GM12878 (cell line): Measurements from ENCODE around the gene TEC. TPM values are rescaled to one million over a fixed set of nuclear protein-coding genes. Genes with fewer than 3 reads are reported as not detected.

Experiments used
- ATAC-seq: fragments of 200-7000 bp; cut with Tn5 transposase; 3 replicates; pipeline ENCODE4 v1.9.1; 2020; ENCODE audit warnings: mild to moderate bottlenecking, moderate library complexity
- BruUV-seq: library from RNA; stranded (reverse); fragments of 400-500 nt; replicated peaks from 2 replicates; lab custom pipeline; 2021; lab: Mats Ljungman, UMichigan
- CTCF ChIA-PET: fragments of 300-600 bp; sonication (Branson Sonifier 250); formaldehyde crosslinking; extraction: SDS; loops from one replicate; lab custom pipeline; 2021; ENCODE audit warnings: inconsistent platforms; lab: Yijun Ruan, JAX
- POLR2A ChIA-PET: fragments of 350-600 bp; formaldehyde crosslinking; extraction: SDS; loops from one replicate; lab custom pipeline; 2021; ENCODE audit warnings: inconsistent platforms; lab: Charles Lee
- RAD21 ChIA-PET: fragments of 300-600 bp; sonication (Branson Sonifier 250); formaldehyde crosslinking; loops from one replicate; lab custom pipeline; 2023; ENCODE audit warnings: antibody characterized with exemption; ENCODE audit not compliant: unreplicated experiment; lab: Charles Lee
- SMC1A ChIA-PET: fragments of 300-600 bp; sonication (Branson Sonifier 250); formaldehyde crosslinking; loops from one replicate; lab custom pipeline; 2023; ENCODE audit not compliant: unreplicated experiment, uncharacterized antibody; lab: Charles Lee
- DNase-seq: peaks from one replicate; pipeline ENCODE4 v3.0.0-alpha.2; 2011; ENCODE audit warnings: low read depth, low spot score
- FAIRE-seq: peaks from 3 replicates; lab custom pipeline; 2011; peaks lifted over from hg19 to GRCh38; lab: Jason Lieb, UNC
- H2AFZ ChIP-seq: 2 replicates; pipeline ENCODE4 v1.6.0; 2011; ENCODE audit warnings: low read depth, low read length, control low read depth; ENCODE audit not compliant: control insufficient read depth
- H3K27ac ChIP-seq: 2 replicates; pipeline ENCODE4 v1.5.1; 2011; ENCODE audit warnings: control low read depth; ENCODE audit not compliant: control insufficient read depth, insufficient read depth
- H3K27me3 ChIP-seq, 2 experiments: replicated peaks in 1 of 2; 2 replicates each; pipeline versions ENCODE4 v1.6.0 to v1.6.1; 2011; ENCODE audit warnings: low read length in 1 of 2; ENCODE audit not compliant: control insufficient read depth in 2 of 2, insufficient read depth in 2 of 2
- H3K36me3 ChIP-seq, 2 experiments: 2 replicates each; pipeline ENCODE4 v1.5.1; 2011; ENCODE audit warnings: low read length in 1 of 2; ENCODE audit not compliant: control insufficient read depth in 2 of 2, insufficient read depth in 2 of 2
- H3K4me1 ChIP-seq: 2 replicates; pipeline ENCODE4 v1.6.1; 2011; ENCODE audit warnings: mild to moderate bottlenecking, low read length, moderate library complexity, mixed read lengths; ENCODE audit not compliant: control insufficient read depth, insufficient read depth
- H3K4me2 ChIP-seq: 2 replicates; pipeline ENCODE4 v1.6.0; 2011; ENCODE audit warnings: control low read depth; ENCODE audit not compliant: control insufficient read depth, insufficient read depth
- H3K4me3 ChIP-seq: fragments of 200-600 bp; sonication (generic); 2 replicates; pipeline ENCODE4 v1.5.1; 2016
- H3K79me2 ChIP-seq: 2 replicates; pipeline ENCODE4 v1.6.0; 2011; ENCODE audit warnings: low read length; ENCODE audit not compliant: control insufficient read depth, insufficient read depth
- H3K9ac ChIP-seq: 2 replicates; pipeline ENCODE4 v1.8.0; 2011; ENCODE audit warnings: low read length, control low read depth, mixed read lengths; ENCODE audit not compliant: control insufficient read depth, insufficient read depth
- H3K9me3 ChIP-seq: replicated peaks from 3 replicates; pipeline ENCODE4 v1.5.1; 2011; ENCODE audit warnings: mild to moderate bottlenecking, low read length; ENCODE audit not compliant: control insufficient read depth, insufficient read depth
- H4K20me1 ChIP-seq: 2 replicates; pipeline ENCODE4 v1.6.0; 2011; ENCODE audit not compliant: control insufficient read depth, insufficient read depth
- BRCA1 ChIP-seq: IDR thresholded peaks from 2 replicates; pipeline ENCODE4 v1.6.1; 2011; ENCODE audit warnings: low read depth, low read length, improper control_type of control experiment
- CBX3 ChIP-seq: fragments of 200-600 bp; sonication (generic); IDR thresholded peaks from 2 replicates; pipeline ENCODE4 v1.6.1; 2016; ENCODE audit warnings: low read depth, borderline replicate concordance
- ETV6 ChIP-seq, 2 experiments: fragments of 450-650 bp in 1 of 2; IDR thresholded peaks in 1 of 2; conservative IDR thresholded peaks in 1 of 2; 2 replicates each; pipeline ENCODE4 v1.6.1; 2014; ENCODE audit warnings: antibody characterized with exemption in 1 of 2, borderline replicate concordance in 1 of 2, low read depth in 1 of 2, mild to moderate bottlenecking in 1 of 2, moderate library complexity in 1 of 2
- HCFC1 ChIP-seq: fragments of 150-350 bp; IDR thresholded peaks from 2 replicates; pipeline ENCODE4 v1.6.1; 2014; ENCODE audit warnings: low read length
- HDGF ChIP-seq: fragments of 450-650 bp; IDR thresholded peaks from 2 replicates; pipeline ENCODE4 v1.6.1; 2016; ENCODE audit warnings: antibody characterized with exemption
- MYC ChIP-seq: IDR thresholded peaks from 2 replicates; pipeline ENCODE4 v1.6.1; 2011; ENCODE audit warnings: mild to moderate bottlenecking, low read length, moderate library complexity, inconsistent platforms; ENCODE audit not compliant: insufficient read depth, insufficient replicate concordance, insufficient read length, severe bottlenecking
- RCOR1 ChIP-seq: conservative IDR thresholded peaks from 2 replicates; pipeline ENCODE4 v1.6.1; 2012; ENCODE audit warnings: low read depth, low read length, improper control_type of control experiment
- SREBF2 ChIP-seq: IDR thresholded peaks from 2 replicates; pipeline ENCODE4 v1.6.1; 2012; ENCODE audit warnings: mild to moderate bottlenecking, low read length
- WGBS: methylation state at CpG from one replicate; pipeline ENCODE4 v1.1.6; 2016; ENCODE audit warnings: low lambda C conversion rate; ENCODE audit not compliant: insufficient replicate concordance, insufficient coverage; ENCODE audit errors: missing lambda C conversion rate; 5-methylcytosine and 5-hydroxymethylcytosine counted together
- in situ Hi-C: fragments of 300-500 bp; cut with MboI; formaldehyde crosslinking; loops from 9 replicates; pipeline ENCODE4 v1.14.3; 2018; ENCODE audit warnings: mixed read lengths
- intact Hi-C: fragments of 100-400 bp; cut with micrococcal nuclease; formaldehyde crosslinking; loops from one replicate; pipeline ENCODE4 v1.14.2; 2022; ENCODE audit not compliant: unreplicated experiment
- polyA plus RNA-seq, 11 experiments: library from polyadenylated mRNA; depleted of rRNA in 4 of 11; unstranded in 6 of 11; stranded (reverse) in 5 of 11; fragments of >200 nt; fragmentation: Nextera tagmentation in 4 of 11; fragmentation: Illumina TruSeq in 1 of 11; extraction: Ambion mirVana in 4 of 11; extraction: Trizol in 1 of 11; gene quantifications; 1 replicate in 1 of 11; 2 replicates in 10 of 11; pipeline versions ENCODE4 v1.2.1 to v1.2.3, GENCODE V29; 2011 to 2016; ENCODE audit warnings: inconsistent platforms in 2 of 11, missing spikeins in 2 of 11, low read depth in 1 of 11
- total RNA-seq, 4 experiments: library from RNA; depleted of rRNA in 3 of 4; stranded (reverse); fragments of >200 nt in 3 of 4; fragmentation: Illumina TruSeq in 1 of 4; extraction: Trizol in 1 of 4; gene quantifications; 2 replicates each; pipeline versions ENCODE4 v1.2.1 to v1.2.3, GENCODE V29; 2013 to 2021

The TEC gene
- total and polyA plus RNA-seq, 10 of the 15 experiments (the other 5 are each of a cell fraction or from before 2014, with no cell fraction given): 7.4 to 27.2 (median 17.1) TPM

GRCh38 chr4:48210966-48211328 lies 58.7 kb downstream of the TEC start:
- in situ Hi-C loops: no loop called here
- peaks cover 1 to 2% of the 10 kb centered on the region in 2 experiments; a peak in 2 of 4 replicates for H3K36me3 ChIP-seq
- H3K4me1 ChIP-seq: peaks cover 53% of the 10 kb centered on the region
- no TSS peak for BruUV-seq
- ChIA-PET POLR2A (interaction anchor here (0.6 to 7.3 kb wide), 10 partner anchors 11 to 502 kb away, joined by 3 to 113 read pairs (median 6); no protein-coding TSS in a partner anchor), RAD21 (interaction anchor here (0.7 to 6.2 kb wide), 15 partner anchors 13 to 130 kb away, joined by 3 to 147 read pairs (median 9); partner anchors contain the start of gene SLAIN2), SMC1A (interaction anchor here (0.6 to 9.3 kb wide), 18 partner anchors 11 to 166 kb away, joined by 3 to 124 read pairs (median 4); no protein-coding TSS in a partner anchor), CTCF (interaction anchor here (0.9 to 3.4 kb wide), 8 partner anchors 14 to 71 kb away, joined by 3 to 40 read pairs (median 5); no protein-coding TSS in a partner anchor)
- H3K9me3 ChIP-seq: no peaks in the 10 kb centered on the region; the same call in 2 of the 3 replicates
- TF ChIP-seq MYC: no peak
- DNase-seq (no peak), FAIRE-seq (peak; percentile 23), ATAC-seq (peak; percentile 3; the same call in 2 of the 3 replicates)
- H3K27me3 ChIP-seq: no peaks in the 10 kb centered on the region
- H3K79me2 ChIP-seq: peaks cover 80% of the 10 kb centered on the region
- peak overlapping the region; percentile 78 for H3K4me2 ChIP-seq
- H2AFZ ChIP-seq: no peak overlapping the region
- intact Hi-C loops: loop anchor here (2.0 kb wide), 1 partner anchor 60 kb away; no protein-coding TSS in a partner anchor
- 0 out of 2 replicates have a peak overlapping the region, but pooled peaks have one; percentile 58 for H3K4me3 ChIP-seq
- no peaks in the 10 kb centered on the region for H4K20me1 ChIP-seq
- H3K27ac ChIP-seq: peak overlapping the region; percentile 90
- H3K9ac ChIP-seq: peak overlapping the region; percentile 65

DNA sequence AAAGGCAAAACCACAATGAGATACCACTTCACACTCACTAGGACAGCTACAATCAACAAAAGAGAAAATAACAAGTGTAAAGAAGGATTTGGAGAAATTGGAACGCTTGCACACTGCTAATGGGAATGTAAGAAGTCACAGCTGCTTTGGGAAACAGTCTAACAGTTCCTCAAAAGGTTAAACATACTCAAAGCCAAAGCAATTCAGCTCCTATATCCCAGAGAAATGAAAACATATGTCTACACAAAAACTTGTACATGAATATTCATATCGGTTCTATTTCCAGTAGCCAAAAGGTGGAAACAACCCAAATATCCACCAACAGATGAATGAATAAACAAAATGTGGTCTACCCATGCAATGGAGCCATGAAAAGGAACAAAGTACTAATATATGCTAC lies 64.0 kb downstream of the TEC start:
- in situ Hi-C loops: no loop called here
- TF ChIP-seq HDGF (no peak), ETV6 (conservative IDR thresholded peaks at IDR 0.05 in 1 of 2, IDR thresholded peaks at IDR 0.05 in 1 of 2; ENCODE audit: borderline replicate concordance in 1 of 2, low read depth in 1 of 2) (no peak), SREBF2 (no peak), MYC (no peak), HCFC1 (no peak), CBX3 (no peak), BRCA1 (no peak), RCOR1 (no peak)
- 98% methylated on average over 2 of the region's 2 CpGs for WGBS
- ChIA-PET SMC1A (interaction anchor here (0.7 to 4.6 kb wide), 18 partner anchors 18 to 70 kb away, joined by 3 to 36 read pairs (median 6); no protein-coding TSS in a partner anchor), RAD21 (interaction anchor here (1.3 to 4.8 kb wide), 10 partner anchors 11 to 137 kb away, joined by 3 to 66 read pairs (median 8); no protein-coding TSS in a partner anchor), POLR2A (interaction anchor here (0.6 to 3.6 kb wide), 7 partner anchors 8 to 62 kb away, joined by 3 to 21 read pairs (median 12); no protein-coding TSS in a partner anchor), CTCF (interaction anchor here (0.8 to 3.4 kb wide), 12 partner anchors 8 to 96 kb away, joined by 3 to 37 read pairs (median 5); no protein-coding TSS in a partner anchor)
- H3K79me2 ChIP-seq: peaks cover 85% of the 10 kb centered on the region
- peak overlapping the region; percentile 17; the same call in 1 of the 2 replicates for H3K4me2 ChIP-seq
- H3K27me3 ChIP-seq: no peaks in the 10 kb centered on the region
- intact Hi-C loops: no loop called here
- no peak overlapping the region for H3K4me3 ChIP-seq
- peaks cover 2 to 5% of the 10 kb centered on the region in 2 experiments; a peak in 3 of 4 replicates for H3K36me3 ChIP-seq
- H3K9me3 ChIP-seq: peaks cover 3% of the 10 kb centered on the region; the same call in 2 of the 3 replicates
- no peaks in the 10 kb centered on the region for H4K20me1 ChIP-seq
- no TSS peak for BruUV-seq
- ATAC-seq (no peak), FAIRE-seq (no peak), DNase-seq (no peak)
- peaks cover 76% of the 10 kb centered on the region for H3K4me1 ChIP-seq
- peak overlapping the region; percentile 35; the same call in 1 of the 2 replicates for H3K27ac ChIP-seq
- no peak overlapping the region for H3K9ac ChIP-seq
- no peak overlapping the region for H2AFZ ChIP-seq
